Trophoblast cell (in vitro differentiated cells and primary cell): Measurements from ENCODE around the gene TNFSF15.

Experiments used
- DNase-seq, 2 donors: peaks; one replicate each; pipeline ENCODE4 v3.0.0-alpha.2; 2016
- H2AFZ ChIP-seq: 2 replicates; pipeline ENCODE4 v1.6.1; 2013; ENCODE audit warnings: low read length, moderate library complexity, mild to moderate bottlenecking; ENCODE audit not compliant: insufficient read depth, poor library complexity
- H2AK5ac ChIP-seq: 2 replicates; pipeline ENCODE4 v1.6.1; 2013; ENCODE audit warnings: mild to moderate bottlenecking, low read length
- H2BK120ac ChIP-seq: 2 replicates; pipeline ENCODE4 v1.6.1; 2013; ENCODE audit warnings: low read length, mild to moderate bottlenecking, moderate library complexity; ENCODE audit not compliant: insufficient read depth, poor library complexity
- H2BK12ac ChIP-seq: 2 replicates; pipeline ENCODE4 v1.6.1; 2013; ENCODE audit warnings: mild to moderate bottlenecking, low read length, moderate library complexity
- H2BK5ac ChIP-seq: 2 replicates; pipeline ENCODE4 v1.6.1; 2013; ENCODE audit warnings: low read length, low read depth, moderate library complexity, mild to moderate bottlenecking; ENCODE audit not compliant: poor library complexity
- H3K14ac ChIP-seq: 2 replicates; pipeline ENCODE4 v1.6.1; 2013; ENCODE audit warnings: mild to moderate bottlenecking, low read length
- H3K18ac ChIP-seq: 2 replicates; pipeline ENCODE4 v1.6.1; 2013; ENCODE audit warnings: mild to moderate bottlenecking, low read length
- H3K23ac ChIP-seq: 2 replicates; pipeline ENCODE4 v1.6.1; 2013; ENCODE audit warnings: low read length
- H3K27ac ChIP-seq: 2 replicates; pipeline ENCODE4 v1.5.1; 2013; ENCODE audit warnings: low read depth, mild to moderate bottlenecking, inconsistent platforms, low read length, moderate library complexity
- H3K27me3 ChIP-seq: 2 replicates; pipeline ENCODE4 v1.6.1; 2013; ENCODE audit warnings: inconsistent platforms, mild to moderate bottlenecking, low read length, moderate library complexity; ENCODE audit not compliant: insufficient read depth
- H3K36me3 ChIP-seq, 2 experiments: 1 replicate in 1 of 2; 2 replicates in 1 of 2; pipeline ENCODE4 v1.6.1; 2013; ENCODE audit warnings: low read length in 2 of 2, mild to moderate bottlenecking in 2 of 2, moderate library complexity in 1 of 2; ENCODE audit not compliant: insufficient read depth in 2 of 2, control insufficient read depth in 1 of 2
- H3K4ac ChIP-seq: 2 replicates; pipeline ENCODE4 v1.6.1; 2013; ENCODE audit warnings: low read depth, mild to moderate bottlenecking, low read length, moderate library complexity
- H3K4me1 ChIP-seq, 2 experiments: 1 replicate in 1 of 2; 2 replicates in 1 of 2; pipeline ENCODE4 v1.6.1; 2013; ENCODE audit warnings: low read length in 2 of 2, mild to moderate bottlenecking in 2 of 2, moderate library complexity in 1 of 2; ENCODE audit not compliant: insufficient read depth in 2 of 2, control insufficient read depth in 1 of 2
- H3K4me2 ChIP-seq: 2 replicates; pipeline ENCODE4 v1.6.1; 2013; ENCODE audit warnings: inconsistent platforms, mild to moderate bottlenecking, low read length, moderate library complexity
- H3K4me3 ChIP-seq: 2 replicates; pipeline ENCODE4 v1.5.1; 2013; ENCODE audit warnings: mild to moderate bottlenecking, low read depth, low read length, inconsistent platforms
- H3K79me1 ChIP-seq: one replicate; pipeline ENCODE4 v1.6.1; 2013; ENCODE audit warnings: low read length
- H3K79me2 ChIP-seq: 2 replicates; pipeline ENCODE4 v1.6.1; 2013; ENCODE audit warnings: low read length, mild to moderate bottlenecking; ENCODE audit not compliant: control insufficient read depth, insufficient read depth, poor library complexity
- H3K9ac ChIP-seq: 2 replicates; pipeline ENCODE4 v1.6.1; 2013; ENCODE audit warnings: mild to moderate bottlenecking, low read length
- H3K9me3 ChIP-seq: 2 replicates; pipeline ENCODE4 v1.6.1; 2013; ENCODE audit warnings: low read depth, mild to moderate bottlenecking, control low read depth, inconsistent platforms, low read length; ENCODE audit not compliant: insufficient read depth
- H4K12ac ChIP-seq: 2 replicates; pipeline ENCODE4 v1.6.1; 2013; ENCODE audit warnings: low read depth, mild to moderate bottlenecking, low read length, moderate library complexity
- H4K8ac ChIP-seq: 2 replicates; pipeline ENCODE4 v1.6.1; 2013; ENCODE audit warnings: low read depth, mild to moderate bottlenecking, low read length, moderate library complexity
- H4K91ac ChIP-seq: one replicate; pipeline ENCODE4 v1.6.1; 2013; ENCODE audit warnings: low read depth, mild to moderate bottlenecking, low read length, moderate library complexity
- WGBS: extraction: QIAGEN DNeasy Blood & Tissue Kit; methylation state at CpG from one replicate; pipeline ENCODE4 v1.1.7; 2013; ENCODE audit warnings: missing lambda C conversion rate; ENCODE audit not compliant: insufficient read length, insufficient coverage; ENCODE audit errors: extremely low coverage; 5-methylcytosine and 5-hydroxymethylcytosine counted together

TNFSF15 gene

GRCh38 chr9:114738581-114739316, 67.1 kb downstream of the TNFSF15 start:
- no peak overlapping the region for H3K4ac ChIP-seq
- no peaks in the 10 kb centered on the region for H3K36me3 ChIP-seq
- no peak overlapping the region for H3K4me2 ChIP-seq
- no peak overlapping the region for H3K27ac ChIP-seq
- no peak overlapping the region for H3K4me3 ChIP-seq
- no peak overlapping the region for H3K23ac ChIP-seq
- peak; percentile 70 to 91 for DNase-seq
- no peak overlapping the region for H2AFZ ChIP-seq
- H3K4me1 ChIP-seq, result no peaks in the 10 kb centered on the region
- no peak overlapping the region for H3K9ac ChIP-seq
- peak overlapping the region; percentile 74 for H3K14ac ChIP-seq
- no peaks in the 10 kb centered on the region for H3K27me3 ChIP-seq
- peak overlapping the region; percentile 46 for H4K8ac ChIP-seq
- no peak overlapping the region for H2AK5ac ChIP-seq
- peak overlapping the region; percentile 86 for H2BK120ac ChIP-seq
- H2BK12ac ChIP-seq, result peak overlapping the region; percentile 81
- no peak overlapping the region for H4K12ac ChIP-seq
- no peaks in the 10 kb centered on the region for H3K79me2 ChIP-seq
- peaks cover 8% of the 10 kb centered on the region for H3K79me1 ChIP-seq
- peak overlapping the region; percentile 25 for H3K18ac ChIP-seq
- H4K91ac ChIP-seq, result peak overlapping the region; percentile 86
- H2BK5ac ChIP-seq, result peak overlapping the region; percentile 64
- no CpG with 5 or more reads among the region's 8 CpGs for WGBS
- H3K9me3 ChIP-seq, result no peaks in the 10 kb centered on the region

DNA sequence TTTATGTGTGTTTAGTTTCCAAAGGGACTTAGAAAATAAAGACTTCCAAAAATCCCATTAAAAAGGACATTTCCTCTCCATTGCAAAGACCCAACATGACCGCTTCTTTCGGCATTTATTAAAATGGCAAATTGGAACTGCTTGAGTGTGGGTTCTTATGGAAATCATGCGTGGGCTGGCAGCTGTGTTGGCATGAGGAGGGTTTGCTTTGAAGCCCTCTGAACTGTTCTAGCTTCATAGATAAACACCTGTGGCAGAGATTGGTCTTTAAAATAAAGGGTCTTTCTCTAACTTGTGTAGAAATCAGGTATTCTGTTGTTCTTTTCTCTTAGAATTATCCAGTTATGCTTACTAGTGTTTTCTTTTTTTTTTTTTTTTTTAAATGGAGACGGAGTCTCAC, 68.0 kb downstream of the TNFSF15 start:
- Histone ChIP-seq H3K27me3 (no peaks in the 10 kb centered on the region), H3K4me1 (no peaks in the 10 kb centered on the region)

DNA sequence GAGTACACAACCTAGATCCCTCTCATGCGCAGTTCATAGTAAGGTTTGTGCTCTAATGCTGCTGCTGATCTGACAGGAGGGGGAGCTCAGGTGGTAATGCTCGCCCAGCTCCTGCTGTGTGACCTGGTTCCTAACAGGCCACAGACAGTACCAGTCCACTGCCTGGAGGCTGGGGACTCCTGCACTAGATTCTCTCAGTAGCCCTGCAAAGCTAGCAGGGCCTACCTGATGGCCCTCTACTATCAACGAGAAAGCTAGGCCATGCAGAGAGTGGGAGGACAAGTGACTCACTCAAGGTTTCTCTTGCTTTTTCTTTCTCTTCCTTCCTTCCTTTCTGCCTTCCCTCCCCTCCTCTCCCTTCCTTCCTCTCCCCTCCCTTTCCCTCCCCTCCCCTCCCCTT, 68.7 kb downstream of the TNFSF15 start:
- no CpG with 5 or more reads among the region's 3 CpGs for WGBS
- peak overlapping the region; percentile 89 for H2BK12ac ChIP-seq
- no peaks in the 10 kb centered on the region for H3K36me3 ChIP-seq
- H3K4me1 ChIP-seq, result no peaks in the 10 kb centered on the region
- no peak overlapping the region for H4K8ac ChIP-seq
- H3K23ac ChIP-seq, result no peak overlapping the region
- H4K91ac ChIP-seq, result no peak overlapping the region
- no peaks in the 10 kb centered on the region for H3K27me3 ChIP-seq
- no peak overlapping the region for H2BK120ac ChIP-seq
- H2BK5ac ChIP-seq, result peak overlapping the region; percentile 44
- H3K9ac ChIP-seq, result no peak overlapping the region
- peaks cover 8% of the 10 kb centered on the region for H3K79me1 ChIP-seq
- H4K12ac ChIP-seq, result no peak overlapping the region
- no peak overlapping the region for H2AFZ ChIP-seq
- H3K4me2 ChIP-seq, result no peak overlapping the region
- H3K27ac ChIP-seq, result no peak overlapping the region
- H3K79me2 ChIP-seq, result no peaks in the 10 kb centered on the region
- no peak overlapping the region for H3K18ac ChIP-seq
- H3K14ac ChIP-seq, result peak overlapping the region; percentile 45
- no peak for DNase-seq
- no peak overlapping the region for H3K4me3 ChIP-seq
- no peak overlapping the region for H2AK5ac ChIP-seq
- no peak overlapping the region for H3K4ac ChIP-seq
- H3K9me3 ChIP-seq, result no peaks in the 10 kb centered on the region

More for the DNA sequence above, 68.0 kb downstream of the TNFSF15 start:
- Histone ChIP-seq H2BK120ac (no peak overlapping the region), H3K27ac (no peak overlapping the region), H3K4me3 (no peak overlapping the region), H3K18ac (no peak overlapping the region), H2BK12ac (peak overlapping the region; percentile 69), H4K8ac (no peak overlapping the region), H3K4me2 (no peak overlapping the region), H3K79me2 (no peaks in the 10 kb centered on the region), H2AFZ (no peak overlapping the region), H3K36me3 (no peaks in the 10 kb centered on the region), H4K91ac (no peak overlapping the region), H3K9me3 (no peaks in the 10 kb centered on the region), H2BK5ac (no peak overlapping the region), H3K79me1 (peaks cover 8% of the 10 kb centered on the region), H4K12ac (no peak overlapping the region), H3K14ac (no peak overlapping the region), H3K23ac (no peak overlapping the region), H2AK5ac (no peak overlapping the region), H3K9ac (no peak overlapping the region), H3K4ac (no peak overlapping the region)
- WGBS, result no CpG with 5 or more reads among the region's 4 CpGs
- DNase-seq, result no peak

- Histone ChIP-seq H3K4me2 (no peak overlapping the region), H4K12ac (no peak overlapping the region), H2AK5ac (no peak overlapping the region), H3K27me3 (no peaks in the 10 kb centered on the region), H2BK120ac (no peak overlapping the region), H3K14ac (no peak overlapping the region), H3K4me3 (no peak overlapping the region), H3K9ac (no peak overlapping the region), H3K4ac (no peak overlapping the region), H3K27ac (no peak overlapping the region), H2BK5ac (no peak overlapping the region), H4K91ac (no peak overlapping the region), H3K18ac (no peak overlapping the region), H3K23ac (no peak overlapping the region), H2BK12ac (peak overlapping the region; percentile 77), H3K79me1 (peaks cover 8% of the 10 kb centered on the region), H3K9me3 (no peaks in the 10 kb centered on the region), H4K8ac (no peak overlapping the region), H3K36me3 (no peaks in the 10 kb centered on the region), H2AFZ (no peak overlapping the region), H3K4me1 (no peaks in the 10 kb centered on the region), H3K79me2 (no peaks in the 10 kb centered on the region)
- no CpG with 5 or more reads among the region's 4 CpGs for WGBS
- DNase-seq, result no peak
Measured at GRCh38 chr9:114735704-114736103, 70.1 kb downstream of the TNFSF15 start.
